Pancreas (tissue), 10 donors: Measurements from ENCODE around the gene GLCCI1. TPM values are rescaled to one million over a fixed set of nuclear protein-coding genes. Genes with fewer than 3 reads are reported as not detected.

Experiments used
- ATAC-seq, 4 donors: fragments of 200-7000 bp; cut with Tn5 transposase; one replicate each; pipeline versions ENCODE4 v1.8.0 to v1.9.1; 2020; ENCODE audit warnings: mild to moderate bottlenecking in 4 of 4, moderate library complexity in 4 of 4
- DNase-seq, 6 donors: peaks; one replicate each; pipeline ENCODE4 v3.0.0-alpha.2; 2020
- FAIRE-seq: peaks from 2 replicates; lab custom pipeline; 2012; peaks lifted over from hg19 to GRCh38; lab: Jason Lieb, UNC
- H3K27ac ChIP-seq, 4 donors: fragments of 200-600 bp; sonication (generic); 1 replicate in 3 of 4; 2 replicates in 1 of 4; pipeline versions ENCODE4 v1.5.0 to v1.8.0; 2020
- H3K27me3 ChIP-seq, 4 donors: fragments of 200-600 bp; one replicate each; pipeline ENCODE4 v1.8.0; 2021
- H3K36me3 ChIP-seq, 3 donors: fragments of 200-600 bp; sonication (generic) in 1 of 3; one replicate each; pipeline versions ENCODE4 v1.5.0 to v1.8.0; 2020 to 2021
- H3K4me1 ChIP-seq, 3 donors: fragments of 200-600 bp; one replicate each; pipeline ENCODE4 v1.8.0; 2021
- H3K4me3 ChIP-seq, 4 donors: fragments of 200-600 bp; sonication (generic) in 2 of 4; one replicate each; pipeline versions ENCODE4 v1.5.0 to v1.8.0; 2020 to 2021
- H3K9me3 ChIP-seq, 4 donors: fragments of 200-600 bp; one replicate each; pipeline ENCODE4 v1.8.0; 2021
- WGBS, 2 donors: extraction: QIAGEN DNeasy Blood & Tissue Kit; methylation state at CpG; one replicate each; pipeline ENCODE4 v1.1.7; 2013; 5-methylcytosine and 5-hydroxymethylcytosine counted together
- intact Hi-C, 3 donors: fragments of 100-400 bp; cut with DNase I; formaldehyde crosslinking; loops; one replicate each; pipeline versions ENCODE4 v1.11.1 to v1.14.2; 2022
- polyA plus RNA-seq, 2 donors: library from polyadenylated mRNA; stranded (reverse); fragments of 200-250 nt; gene quantifications; one replicate each; pipeline ENCODE4 v1.2.3, GENCODE V29; 2013
- total RNA-seq, 6 donors: library from RNA; stranded (reverse); fragmentation: NEBNext Ultra II Directional in 4 of 6; extraction: Animal tissue kit (Norgen Biotek cat#: 25700) in 4 of 6; gene quantifications; one replicate each; pipeline versions ENCODE4 v1.2.1 to v1.2.4, GENCODE V29; 2021 to 2023
- TF ChIP-seq, protein P1 (sequence below), 4 donors: fragments of 200-600 bp; sonication (generic) in 3 of 4; IDR thresholded peaks; one replicate each; pipeline versions ENCODE4 v1.5.0 to v1.8.0; 2021; ENCODE audit warnings: antibody characterized with exemption in 4 of 4
- donor health status: healthy with polysubstance abuse.
- donor health status: DM: no; HTN: no; CAD: no; lungs with moderate emphysema.
- donor health status: DM: no; HTN: no; CAD: no.
- donor health status: control.
- donor health status: control.
- donor health status: Bipolar disorder and iron deficiency.
- donor health status: DM: yes; HTN: yes; CAD: no.
- donor health status: DM: no; HTN: no; CAD: no.
- donor health status: DM: no; HTN: no; CAD: no.
- donor health status: DM: yes; HTN: yes; CAD: no.

The GLCCI1 gene
- total and polyA plus RNA-seq, 8 donors, result 2.0 to 7.4 (median 2.6) TPM

- H3K36me3 ChIP-seq, result no peaks in the 10 kb centered on the region
- TF ChIP-seq, protein P1, sequence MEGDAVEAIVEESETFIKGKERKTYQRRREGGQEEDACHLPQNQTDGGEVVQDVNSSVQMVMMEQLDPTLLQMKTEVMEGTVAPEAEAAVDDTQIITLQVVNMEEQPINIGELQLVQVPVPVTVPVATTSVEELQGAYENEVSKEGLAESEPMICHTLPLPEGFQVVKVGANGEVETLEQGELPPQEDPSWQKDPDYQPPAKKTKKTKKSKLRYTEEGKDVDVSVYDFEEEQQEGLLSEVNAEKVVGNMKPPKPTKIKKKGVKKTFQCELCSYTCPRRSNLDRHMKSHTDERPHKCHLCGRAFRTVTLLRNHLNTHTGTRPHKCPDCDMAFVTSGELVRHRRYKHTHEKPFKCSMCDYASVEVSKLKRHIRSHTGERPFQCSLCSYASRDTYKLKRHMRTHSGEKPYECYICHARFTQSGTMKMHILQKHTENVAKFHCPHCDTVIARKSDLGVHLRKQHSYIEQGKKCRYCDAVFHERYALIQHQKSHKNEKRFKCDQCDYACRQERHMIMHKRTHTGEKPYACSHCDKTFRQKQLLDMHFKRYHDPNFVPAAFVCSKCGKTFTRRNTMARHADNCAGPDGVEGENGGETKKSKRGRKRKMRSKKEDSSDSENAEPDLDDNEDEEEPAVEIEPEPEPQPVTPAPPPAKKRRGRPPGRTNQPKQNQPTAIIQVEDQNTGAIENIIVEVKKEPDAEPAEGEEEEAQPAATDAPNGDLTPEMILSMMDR (IDR thresholded peaks at IDR 0.05), result no peak
- FAIRE-seq, result no peak
- intact Hi-C loops, result no loop called here
- no peak for DNase-seq
- H3K4me3 ChIP-seq, result no peak overlapping the region
- H3K27me3 ChIP-seq, result no peaks in the 10 kb centered on the region
- no peak overlapping the region for H3K27ac ChIP-seq
- ATAC-seq, result peak; percentile 47 to 71 (median 60)
- H3K9me3 ChIP-seq, result no peaks in the 10 kb centered on the region
- H3K4me1 ChIP-seq, result peaks cover 9 to 14% (median 10%) of the 10 kb centered on the region in 3 donors
Measured at GRCh38 chr7:7921830-7922229, 46.8 kb upstream of the GLCCI1 start.

DNA sequence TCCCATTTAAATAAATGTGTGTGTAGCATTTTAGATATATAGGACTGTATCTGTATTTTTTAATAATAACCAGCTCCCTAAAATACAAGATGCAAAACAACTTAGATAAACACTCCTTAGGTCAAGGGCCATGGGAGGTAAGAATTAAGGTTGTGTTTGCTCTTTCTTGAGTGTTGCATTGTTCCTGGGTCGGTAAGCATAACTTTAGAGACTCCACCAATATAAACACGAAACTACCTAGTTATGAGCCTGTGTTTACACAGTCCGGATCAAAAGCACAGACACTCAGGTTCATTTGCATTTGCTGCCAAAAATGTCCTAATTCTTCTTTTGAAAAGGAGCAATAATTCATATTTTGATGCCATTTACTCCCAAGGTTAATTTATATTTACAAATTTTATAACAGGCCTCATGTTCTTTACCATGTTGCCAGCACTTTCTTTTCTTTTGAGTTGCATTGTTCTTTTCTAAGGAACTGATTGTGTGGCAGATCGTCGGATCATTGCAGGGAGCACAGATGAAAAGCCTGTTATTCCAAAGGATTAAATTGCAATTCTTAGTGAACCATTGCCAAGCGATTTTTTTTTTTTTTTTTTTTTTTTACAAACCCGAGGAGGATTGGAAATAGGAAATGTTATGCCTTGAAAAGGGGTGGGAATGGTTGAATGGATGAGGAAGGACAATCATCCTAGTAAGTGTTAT is 45.8 kb upstream of the GLCCI1 start:
- intact Hi-C loops, result no loop called here
- Histone ChIP-seq H3K27ac (no peak overlapping the region), H3K4me1 (peaks cover 9 to 14% (median 10%) of the 10 kb centered on the region in 3 donors), H3K9me3 (no peaks in the 10 kb centered on the region), H3K36me3 (no peaks in the 10 kb centered on the region), H3K4me3 (no peak overlapping the region), H3K27me3 (no peaks in the 10 kb centered on the region)
- no peak for DNase-seq
- FAIRE-seq, result no peak
- WGBS, 2 donors, result 34 to 36% methylated on average over 7 of the region's 7 CpGs
- TF ChIP-seq, protein P1 (IDR thresholded peaks at IDR 0.05), result no peak
- ATAC-seq, result peak; percentile 35 to 56 (median 42)

GRCh38 chr7:7923818-7924217 is 44.8 kb upstream of the GLCCI1 start:
- intact Hi-C loops, result no loop called here
- DNase-seq, result no peak
- TF ChIP-seq, protein P1 (IDR thresholded peaks at IDR 0.05), result no peak
- Histone ChIP-seq H3K36me3 (no peaks in the 10 kb centered on the region), H3K4me1 (peaks cover 9 to 14% (median 10%) of the 10 kb centered on the region in 3 donors), H3K27me3 (no peaks in the 10 kb centered on the region), H3K27ac (no peak overlapping the region), H3K4me3 (no peak overlapping the region), H3K9me3 (no peaks in the 10 kb centered on the region)
- no peak for FAIRE-seq
- WGBS, 2 donors, result 84 to 89% methylated on average over 1 of the region's 1 CpG
- ATAC-seq, result no peak

GRCh38 chr7:7924303-7924702 is 44.3 kb upstream of the GLCCI1 start:
- DNase-seq (no peak), FAIRE-seq (no peak), ATAC-seq (no peak)
- Histone ChIP-seq H3K36me3 (no peaks in the 10 kb centered on the region), H3K4me3 (no peak overlapping the region), H3K27me3 (no peaks in the 10 kb centered on the region), H3K9me3 (no peaks in the 10 kb centered on the region), H3K27ac (no peak overlapping the region), H3K4me1 (peaks cover 9 to 14% (median 10%) of the 10 kb centered on the region in 3 donors)
- TF ChIP-seq, protein P1 (IDR thresholded peaks at IDR 0.05), result no peak
- intact Hi-C loops, result no loop called here

- ATAC-seq, result no peak
- H3K27ac ChIP-seq, result no peak overlapping the region
- no peaks in the 10 kb centered on the region for H3K27me3 ChIP-seq
- intact Hi-C loops, result no loop called here
- no peak overlapping the region for H3K4me3 ChIP-seq
- no peak for DNase-seq
- TF ChIP-seq, protein P1 (IDR thresholded peaks at IDR 0.05), result no peak
- no peaks in the 10 kb centered on the region for H3K4me1 ChIP-seq
- H3K9me3 ChIP-seq, result no peaks in the 10 kb centered on the region
- H3K36me3 ChIP-seq, result no peaks in the 10 kb centered on the region
- WGBS, 2 donors, result 87 to 88% methylated on average over 2 of the region's 2 CpGs
- no peak for FAIRE-seq
Measured at GRCh38 chr7:7931626-7932025, 37.0 kb upstream of the GLCCI1 start.
